CD8-positive, alpha-beta memory T cell (primary cell): ENCODE measurements around the gene CD164L2. TPM values are rescaled to one million over a fixed set of nuclear protein-coding genes. Genes with fewer than 3 reads are reported as not detected.
A peak's percentile ranks its signal among the peaks of the same experiment; 100 is the strongest.

ENCODE experiments used
- CTCF ChIA-PET: fragments of 350-600 bp; sonication (Branson Sonifier 250); formaldehyde crosslinking; loops from one replicate; lab custom pipeline; 2021; ENCODE audit warnings: antibody characterized with exemption; lab: Charles Lee
- POLR2A ChIA-PET: fragments of 350-600 bp; sonication (Branson Sonifier 250); formaldehyde crosslinking; loops from one replicate; lab custom pipeline; 2021; ENCODE audit warnings: antibody characterized with exemption; lab: Charles Lee
- DNase-seq, 5 donors: peaks; one replicate each; pipeline versions ENCODE4 v3.0.0 to v3.0.0-alpha.2; 2020 to 2022; ENCODE audit warnings: mixed read lengths in 1 of 5
- H3K27ac ChIP-seq: one replicate; pipeline ENCODE4 v1.7.0; 2013; ENCODE audit warnings: low read depth, mild to moderate bottlenecking, low read length, moderate library complexity
- H3K27me3 ChIP-seq: 2 replicates; pipeline ENCODE4 v1.7.0; 2013; ENCODE audit warnings: low read length, mild to moderate bottlenecking; ENCODE audit not compliant: insufficient read depth, poor library complexity, severe bottlenecking
- H3K36me3 ChIP-seq: 2 replicates; pipeline ENCODE4 v1.7.0; 2013; ENCODE audit warnings: mild to moderate bottlenecking, low read length, moderate library complexity; ENCODE audit not compliant: insufficient read depth
- H3K4me1 ChIP-seq: 2 replicates; pipeline ENCODE4 v1.7.0; 2013; ENCODE audit warnings: mild to moderate bottlenecking, low read length, moderate library complexity; ENCODE audit not compliant: insufficient read depth
- H3K4me3 ChIP-seq: 2 replicates; pipeline ENCODE4 v1.7.0; 2013; ENCODE audit warnings: mild to moderate bottlenecking, low read length
- H3K9me3 ChIP-seq: 2 replicates; pipeline ENCODE4 v1.7.0; 2013; ENCODE audit warnings: mild to moderate bottlenecking, low read length
- H3K27ac Mint-ChIP-seq, 8 donors: one replicate each; pipeline ENCODE4 v1.8.0; 2020 to 2021; ENCODE audit warnings: mixed read lengths in 8 of 8, mild to moderate bottlenecking in 6 of 8, inconsistent platforms in 3 of 8, moderate library complexity in 3 of 8
- H3K27me3 Mint-ChIP-seq, 2 donors: one replicate each; pipeline ENCODE4 v1.8.0; 2020 to 2021; ENCODE audit warnings: mixed read lengths in 2 of 2, mild to moderate bottlenecking in 1 of 2, moderate library complexity in 1 of 2
- H3K36me3 Mint-ChIP-seq, 3 donors: one replicate each; pipeline ENCODE4 v1.8.0; 2020 to 2021; ENCODE audit warnings: mixed read lengths in 3 of 3, inconsistent platforms in 1 of 3, mild to moderate bottlenecking in 1 of 3
- H3K4me1 Mint-ChIP-seq, 3 donors: one replicate each; pipeline ENCODE4 v1.8.0; 2020 to 2021; ENCODE audit warnings: mixed read lengths in 3 of 3, inconsistent platforms in 1 of 3, mild to moderate bottlenecking in 1 of 3
- H3K4me3 Mint-ChIP-seq, 7 donors: one replicate each; pipeline ENCODE4 v1.8.0; 2020 to 2021; ENCODE audit warnings: mixed read lengths in 7 of 7, mild to moderate bottlenecking in 6 of 7, moderate library complexity in 4 of 7, inconsistent platforms in 2 of 7
- H3K9me3 Mint-ChIP-seq, 5 donors: one replicate each; pipeline ENCODE4 v1.8.0; 2020 to 2022; ENCODE audit warnings: mixed read lengths in 5 of 5, mild to moderate bottlenecking in 3 of 5, moderate library complexity in 2 of 5, inconsistent platforms in 1 of 5
- polyA plus RNA-seq: library from polyadenylated mRNA; unstranded; fragments of 300-500 nt; fragmentation: Illumina TruSeq; gene quantifications from one replicate; pipeline ENCODE4 v1.2.3, GENCODE V29; 2021
- total RNA-seq, 2 experiments: library from RNA; stranded (reverse); gene quantifications; one replicate each; pipeline ENCODE4 v1.2.3, GENCODE V29; 2021

CD164L2 gene
- total and polyA plus RNA-seq, 3 experiments from 2014 or later, result not detected

- POLR2A ChIA-PET, result no interaction called here
- CTCF ChIA-PET, result interaction anchor here (1.0 to 10.2 kb wide), 10 partner anchors 10 to 226 kb away, joined by 3 to 205 read pairs (median 4); partner anchors contain the start of gene MAP3K6
- no peaks in the 10 kb centered on the region for H3K4me1 Mint-ChIP-seq
These were observed 967 bp downstream of the CD164L2 start for GRCh38 chr1:27381969-27382762.

GRCh38 chr1:27380766-27381733 is 2.1 kb downstream of the CD164L2 start:
- no peak overlapping the region for H3K4me3 ChIP-seq

More at GRCh38 chr1:27381969-27382762, 967 bp downstream of the CD164L2 start:
- H3K27ac ChIP-seq, result no peak overlapping the region
- no peak overlapping the region for H3K4me3 ChIP-seq
- Mint-ChIP-seq H3K9me3 (no peaks in the 10 kb centered on the region), H3K27me3 (peaks cover 3 to 8% of the 10 kb centered on the region in 2 donors), H3K36me3 (no peaks in the 10 kb centered on the region), H3K4me3 (no peak overlapping the region), H3K27ac (no peak overlapping the region)
- H3K9me3 ChIP-seq, result no peaks in the 10 kb centered on the region
- H3K36me3 ChIP-seq, result no peaks in the 10 kb centered on the region
- no peak for DNase-seq
- H3K27me3 ChIP-seq, result no peaks in the 10 kb centered on the region
- no peaks in the 10 kb centered on the region for H3K4me1 ChIP-seq

GRCh38 chr1:27380224-27380623 is 2.9 kb downstream of the CD164L2 start:
- H3K27me3 ChIP-seq, result no peaks in the 10 kb centered on the region
- H3K9me3 ChIP-seq, result no peaks in the 10 kb centered on the region
- no peaks in the 10 kb centered on the region for H3K4me1 ChIP-seq
- H3K36me3 ChIP-seq, result no peaks in the 10 kb centered on the region
- Mint-ChIP-seq H3K36me3 (no peaks in the 10 kb centered on the region), H3K4me1 (no peaks in the 10 kb centered on the region), H3K4me3 (no peak overlapping the region), H3K27ac (peak overlapping the region in 1 of 8 donors; percentile 69), H3K27me3 (peaks cover 2 to 7% of the 10 kb centered on the region in 2 donors), H3K9me3 (no peaks in the 10 kb centered on the region)
- no peak for DNase-seq
- ChIA-PET CTCF (interaction anchor here (2.5 kb wide), 1 partner anchor 47 kb away, joined by 10 read pairs; no protein-coding TSS in a partner anchor), POLR2A (no interaction called here)
- no peak overlapping the region for H3K27ac ChIP-seq
- H3K4me3 ChIP-seq, result no peak overlapping the region

More at GRCh38 chr1:27380766-27381733, 2.1 kb downstream of the CD164L2 start:
- Mint-ChIP-seq H3K4me3 (no peak overlapping the region), H3K4me1 (no peaks in the 10 kb centered on the region), H3K27me3 (peaks cover 2 to 4% of the 10 kb centered on the region in 2 donors), H3K36me3 (no peaks in the 10 kb centered on the region), H3K9me3 (no peaks in the 10 kb centered on the region), H3K27ac (peak overlapping the region in 1 of 8 donors; percentile 94)
- POLR2A ChIA-PET, result interaction anchor here (0.5 to 0.7 kb wide), 2 partner anchors 15 to 91 kb away, joined by 3 to 5 read pairs; no protein-coding TSS in a partner anchor
- H3K36me3 ChIP-seq, result no peaks in the 10 kb centered on the region
- no peaks in the 10 kb centered on the region for H3K27me3 ChIP-seq
- CTCF ChIA-PET, result interaction anchor here (1.1 to 3.9 kb wide), 5 partner anchors 10 to 227 kb away, joined by 3 to 20 read pairs (median 8); partner anchors contain the start of gene MAP3K6
- no peak overlapping the region for H3K27ac ChIP-seq
- no peaks in the 10 kb centered on the region for H3K4me1 ChIP-seq
- no peaks in the 10 kb centered on the region for H3K9me3 ChIP-seq
- no peak for DNase-seq

GRCh38 chr1:27379564-27380122 is 3.5 kb downstream of the CD164L2 start:
- Mint-ChIP-seq H3K36me3 (no peaks in the 10 kb centered on the region), H3K27ac (no peak overlapping the region), H3K9me3 (no peaks in the 10 kb centered on the region), H3K27me3 (peaks cover 4 to 7% of the 10 kb centered on the region in 2 donors), H3K4me1 (no peaks in the 10 kb centered on the region), H3K4me3 (no peak overlapping the region)
- Histone ChIP-seq H3K9me3 (no peaks in the 10 kb centered on the region), H3K36me3 (no peaks in the 10 kb centered on the region), H3K27ac (no peak overlapping the region), H3K4me1 (no peaks in the 10 kb centered on the region), H3K27me3 (no peaks in the 10 kb centered on the region), H3K4me3 (no peak overlapping the region)
- DNase-seq, result no peak
- ChIA-PET POLR2A (no interaction called here), CTCF (no interaction called here)

GRCh38 chr1:27377760-27378495 is 5.2 kb downstream of the CD164L2 start:
- Histone ChIP-seq H3K4me3 (no peak overlapping the region), H3K27ac (no peak overlapping the region), H3K36me3 (no peaks in the 10 kb centered on the region), H3K4me1 (no peaks in the 10 kb centered on the region), H3K27me3 (no peaks in the 10 kb centered on the region), H3K9me3 (no peaks in the 10 kb centered on the region)
- no peaks in the 10 kb centered on the region for H3K36me3 Mint-ChIP-seq
- no peak for DNase-seq
- no peak overlapping the region for H3K27ac Mint-ChIP-seq
- peaks cover 4 to 7% of the 10 kb centered on the region in 2 donors for H3K27me3 Mint-ChIP-seq
- no peaks in the 10 kb centered on the region for H3K4me1 Mint-ChIP-seq
- ChIA-PET CTCF (interaction anchor here (1.2 to 1.4 kb wide), 2 partner anchors 10 to 17 kb away, joined by 3 to 5 read pairs; no protein-coding TSS in a partner anchor), POLR2A (no interaction called here)
- no peak overlapping the region for H3K4me3 Mint-ChIP-seq
- no peaks in the 10 kb centered on the region for H3K9me3 Mint-ChIP-seq

GRCh38 chr1:27374362-27375086 is 8.6 kb downstream of the CD164L2 start, which contains the start of gene FCN3:
TSS of gene FCN3 (minus strand) at chr1:27374824. CDS start at chr1:27374818, 6 bp downstream.
- no peaks in the 10 kb centered on the region for H3K9me3 ChIP-seq
- ChIA-PET CTCF (interaction anchor here (0.9 to 1.4 kb wide), 3 partner anchors 9 to 42 kb away, joined by 3 to 6 read pairs (median 6); no protein-coding TSS in a partner anchor), POLR2A (no interaction called here)
- no peak within 1 kb of the TSS for H3K4me3 Mint-ChIP-seq
- DNase-seq, result no peak
- H3K9me3 Mint-ChIP-seq, result no peaks in the 10 kb centered on the region
- H3K36me3 Mint-ChIP-seq, result no peaks in the 10 kb centered on the region
- no peak within 1 kb of the TSS for H3K27ac ChIP-seq
- no peaks in the 10 kb centered on the region for H3K4me1 ChIP-seq
- peak within 1 kb of the TSS in 2 of 8 donors; percentile 29 for H3K27ac Mint-ChIP-seq
- H3K27me3 ChIP-seq, result no peaks in the 10 kb centered on the region
- H3K4me3 ChIP-seq, result no peak within 1 kb of the TSS
- H3K36me3 ChIP-seq, result no peaks in the 10 kb centered on the region
- peaks cover 3 to 4% of the 10 kb centered on the region in 2 donors for H3K27me3 Mint-ChIP-seq
- no peaks in the 10 kb centered on the region for H3K4me1 Mint-ChIP-seq
